Stimulated activated CD4-positive, alpha-beta T cell treated with anti-CD3 and anti-CD28 coated beads, TNF-alpha, amount 100 ng/mL, for 1 hour (primary cell): ENCODE measurements around the gene RPL26.

ENCODE experiments used
- DNase-seq, 3 donors: peaks; one replicate each; pipeline ENCODE4 v3.0.0-alpha.2; 2020; ENCODE audit warnings: low read depth in 3 of 3, low spot score in 1 of 3

The RPL26 gene

GRCh38 chr17:8383143-8383822 is at the start of gene RPL26:
Gene RPL26, minus strand, starts transcription at chr17:8383193. Its CDS starts 883 bp downstream, at chr17:8382310.
- peak; percentile 81 to 87 (median 87) for DNase-seq

- no peak for DNase-seq
Observed at GRCh38 chr17:8430966-8431365, 48.0 kb upstream of the RPL26 start.

- DNase-seq: no peak
Observed at GRCh38 chr17:8426802-8427201, 43.8 kb upstream of the RPL26 start.

- DNase-seq: no peak
Observed at GRCh38 chr17:8426094-8426720, 43.2 kb upstream of the RPL26 start.

- DNase-seq: no peak
Observed at GRCh38 chr17:8421571-8421970, 38.6 kb upstream of the RPL26 start.

- DNase-seq: no peak
Observed at GRCh38 chr17:8420041-8420934, 37.3 kb upstream of the RPL26 start.

- DNase-seq: no peak
Observed at GRCh38 chr17:8419305-8419704, 36.3 kb upstream of the RPL26 start.

- no peak for DNase-seq
Observed at GRCh38 chr17:8418471-8418870, 35.5 kb upstream of the RPL26 start.

GRCh38 chr17:8417806-8418205 is 34.8 kb upstream of the RPL26 start:
- DNase-seq: no peak

GRCh38 chr17:8413938-8414337 is 30.9 kb upstream of the RPL26 start:
- DNase-seq: no peak

GRCh38 chr17:8413328-8413727 is 30.3 kb upstream of the RPL26 start:
- DNase-seq: no peak

- DNase-seq: no peak
Observed at GRCh38 chr17:8412089-8412488, 29.1 kb upstream of the RPL26 start.

- no peak for DNase-seq
Observed at GRCh38 chr17:8410883-8411238, 27.9 kb upstream of the RPL26 start.

GRCh38 chr17:8409966-8410882 is 27.2 kb upstream of the RPL26 start:
- DNase-seq: peak; percentile 51 to 74 (median 58)

- DNase-seq: no peak
Observed at GRCh38 chr17:8408371-8408770, 25.4 kb upstream of the RPL26 start.

GRCh38 chr17:8406174-8406573 is 23.2 kb upstream of the RPL26 start:
- no peak for DNase-seq

- no peak for DNase-seq
Observed at GRCh38 chr17:8405499-8406016, 22.6 kb upstream of the RPL26 start.

- no peak for DNase-seq
Observed at GRCh38 chr17:8402921-8403536, 20.0 kb upstream of the RPL26 start.

GRCh38 chr17:8401107-8401506 is 18.1 kb upstream of the RPL26 start:
- DNase-seq: no peak

- DNase-seq: no peak
Observed at GRCh38 chr17:8398980-8399379, 16.0 kb upstream of the RPL26 start.
